GM12878 (cell line): ENCODE measurements around the gene YTHDF1. TPM values are rescaled to one million over a fixed set of nuclear protein-coding genes. Genes with fewer than 3 reads are reported as not detected.

ENCODE experiments used
- ASH2L ChIP-seq: fragments of 300-600, 200-600 bp; sonication (generic); IDR thresholded peaks from 2 replicates; pipeline ENCODE4 v1.6.1; 2017; ENCODE audit warnings: low read depth, mild to moderate bottlenecking, borderline replicate concordance
- CBX3 ChIP-seq: fragments of 200-600 bp; sonication (generic); IDR thresholded peaks from 2 replicates; pipeline ENCODE4 v1.6.1; 2016; ENCODE audit warnings: low read depth, borderline replicate concordance
- CHD1 ChIP-seq: IDR thresholded peaks from 2 replicates; pipeline ENCODE4 v1.6.1; 2012; ENCODE audit warnings: low read depth, low read length, improper control_type of control experiment
- EZH2 ChIP-seq: IDR thresholded peaks from 2 replicates; pipeline ENCODE4 v1.6.1; 2012; ENCODE audit warnings: low read depth, mild to moderate bottlenecking, control low read depth, inconsistent platforms, low read length, borderline replicate concordance; ENCODE audit not compliant: control insufficient read depth
- HDAC6 ChIP-seq: fragments of 200-600 bp; sonication (generic); IDR thresholded peaks from one replicate; pipeline ENCODE4 v1.8.0; 2017; ENCODE audit warnings: antibody characterized with exemption; ENCODE audit not compliant: unreplicated experiment
- KDM1A ChIP-seq: fragments of 200-600 bp; sonication (generic); IDR thresholded peaks from 2 replicates; pipeline ENCODE4 v1.6.1; 2016; ENCODE audit warnings: borderline replicate concordance
- KLF5 ChIP-seq: fragments of 450-650 bp; IDR thresholded peaks from 2 replicates; pipeline ENCODE4 v1.6.1; 2014; ENCODE audit warnings: mild to moderate bottlenecking; ENCODE audit not compliant: partially characterized antibody
- LARP7 ChIP-seq: fragments of 450-650 bp; IDR thresholded peaks from 2 replicates; pipeline ENCODE4 v1.6.1; 2017; ENCODE audit warnings: mild to moderate bottlenecking
- MEF2A ChIP-seq: IDR thresholded peaks from 2 replicates; pipeline ENCODE4 v1.6.1; 2011; ENCODE audit warnings: low read depth, mild to moderate bottlenecking, low read length, moderate library complexity; ENCODE audit not compliant: insufficient read depth
- MXI1 ChIP-seq: fragments of 150-350 bp; IDR thresholded peaks from 2 replicates; pipeline ENCODE4 v1.6.1; 2011; ENCODE audit warnings: low read depth, mild to moderate bottlenecking, inconsistent platforms, low read length, improper control_type of control experiment
- MYC ChIP-seq: IDR thresholded peaks from 2 replicates; pipeline ENCODE4 v1.6.1; 2011; ENCODE audit warnings: mild to moderate bottlenecking, low read length, moderate library complexity, inconsistent platforms; ENCODE audit not compliant: insufficient read depth, insufficient replicate concordance, insufficient read length, severe bottlenecking
- NFXL1 ChIP-seq: fragments of 450-650 bp; IDR thresholded peaks from 2 replicates; pipeline ENCODE4 v1.6.1; 2017; ENCODE audit warnings: antibody characterized with exemption, mild to moderate bottlenecking, borderline replicate concordance
- NR2F1 ChIP-seq: fragments of 450-650 bp; conservative IDR thresholded peaks from 2 replicates; pipeline ENCODE4 v1.6.1; 2017; ENCODE audit warnings: mild to moderate bottlenecking
- POLR2AphosphoS5 ChIP-seq: IDR thresholded peaks from 2 replicates; pipeline ENCODE4 v1.6.1; 2011; ENCODE audit warnings: mild to moderate bottlenecking, low read length, inconsistent platforms
- SMAD5 ChIP-seq: IDR thresholded peaks from 2 replicates; pipeline ENCODE4 v1.6.1; 2016; ENCODE audit warnings: antibody characterized with exemption, low read depth
- SREBF1 ChIP-seq: IDR thresholded peaks from 2 replicates; pipeline ENCODE4 v1.6.1; 2012; ENCODE audit warnings: mild to moderate bottlenecking, low read length
- TAF1 ChIP-seq: IDR thresholded peaks from 2 replicates; pipeline ENCODE4 v1.6.1; 2011; ENCODE audit warnings: mild to moderate bottlenecking, low read depth, low read length, borderline replicate concordance
- TCF3 ChIP-seq: IDR thresholded peaks from 2 replicates; pipeline ENCODE4 v1.6.1; 2012; ENCODE audit warnings: low read depth, mild to moderate bottlenecking, low read length, borderline replicate concordance; ENCODE audit not compliant: insufficient read depth
- ZBED1 ChIP-seq: IDR thresholded peaks from 2 replicates; pipeline ENCODE4 v1.6.1; 2016; ENCODE audit warnings: borderline replicate concordance
- ZBTB40 ChIP-seq: fragments of 450-650 bp; IDR thresholded peaks from 2 replicates; pipeline ENCODE4 v1.6.1; 2016; ENCODE audit warnings: mild to moderate bottlenecking, moderate library complexity, borderline replicate concordance
- ZNF24 ChIP-seq: fragments of 450-650 bp; IDR thresholded peaks from 2 replicates; pipeline ENCODE4 v1.6.1; 2017; ENCODE audit warnings: antibody characterized with exemption, mild to moderate bottlenecking
- polyA plus RNA-seq, 11 experiments: library from polyadenylated mRNA; depleted of rRNA in 4 of 11; unstranded in 6 of 11; stranded (reverse) in 5 of 11; fragments of >200 nt; fragmentation: Nextera tagmentation in 4 of 11; fragmentation: Illumina TruSeq in 1 of 11; extraction: Ambion mirVana in 4 of 11; extraction: Trizol in 1 of 11; gene quantifications; 1 replicate in 1 of 11; 2 replicates in 10 of 11; pipeline versions ENCODE4 v1.2.1 to v1.2.3, GENCODE V29; 2011 to 2016; ENCODE audit warnings: inconsistent platforms in 2 of 11, missing spikeins in 2 of 11, low read depth in 1 of 11
- total RNA-seq, 4 experiments: library from RNA; depleted of rRNA in 3 of 4; stranded (reverse); fragments of >200 nt in 3 of 4; fragmentation: Illumina TruSeq in 1 of 4; extraction: Trizol in 1 of 4; gene quantifications; 2 replicates each; pipeline versions ENCODE4 v1.2.1 to v1.2.3, GENCODE V29; 2013 to 2021
- TF ChIP-seq, protein P1 (sequence below): IDR thresholded peaks from 2 replicates; pipeline ENCODE4 v1.6.1; 2011; ENCODE audit warnings: borderline replicate concordance, low read depth, mild to moderate bottlenecking, moderate library complexity, mixed read lengths, low read length; ENCODE audit not compliant: insufficient read depth; ENCODE audit errors: extremely low read length
- TF ChIP-seq, protein P2 (sequence below): fragments of 450-650 bp; IDR thresholded peaks from 2 replicates; pipeline ENCODE4 v1.6.1; 2018; ENCODE audit warnings: borderline replicate concordance, mild to moderate bottlenecking; ENCODE audit not compliant: partially characterized antibody

The YTHDF1 gene
- total and polyA plus RNA-seq, 10 of the 15 experiments (the other 5 are each of a cell fraction or from before 2014, with no cell fraction given) = 4.6 to 37.8 (median 20.5) TPM

- TF ChIP-seq CBX3 (no peak), KDM1A (no peak), EZH2 (no peak), NFXL1 (no peak), POLR2AphosphoS5 (0 out of 2 replicates have a peak, but pooled peaks have one; percentile 22), ZBTB40 (peak; percentile 35; the same call in 1 of the 2 replicates), TCF3 (no peak), TAF1 (no peak), CHD1 (no peak), ASH2L (no peak), MXI1 (peak; percentile 18; the same call in 1 of the 2 replicates), ZBED1 (no peak), MEF2A (no peak), ZNF24 (no peak), MYC (no peak), NR2F1 (0 out of 2 replicates have a peak, but pooled peaks have one; percentile 26), SMAD5 (no peak), LARP7 (no peak), SREBF1 (no peak), KLF5 (no peak), HDAC6 (no peak)
- TF ChIP-seq, protein P1, sequence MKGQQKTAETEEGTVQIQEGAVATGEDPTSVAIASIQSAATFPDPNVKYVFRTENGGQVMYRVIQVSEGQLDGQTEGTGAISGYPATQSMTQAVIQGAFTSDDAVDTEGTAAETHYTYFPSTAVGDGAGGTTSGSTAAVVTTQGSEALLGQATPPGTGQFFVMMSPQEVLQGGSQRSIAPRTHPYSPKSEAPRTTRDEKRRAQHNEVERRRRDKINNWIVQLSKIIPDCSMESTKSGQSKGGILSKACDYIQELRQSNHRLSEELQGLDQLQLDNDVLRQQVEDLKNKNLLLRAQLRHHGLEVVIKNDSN = peak; percentile 17
- TF ChIP-seq, protein P2, sequence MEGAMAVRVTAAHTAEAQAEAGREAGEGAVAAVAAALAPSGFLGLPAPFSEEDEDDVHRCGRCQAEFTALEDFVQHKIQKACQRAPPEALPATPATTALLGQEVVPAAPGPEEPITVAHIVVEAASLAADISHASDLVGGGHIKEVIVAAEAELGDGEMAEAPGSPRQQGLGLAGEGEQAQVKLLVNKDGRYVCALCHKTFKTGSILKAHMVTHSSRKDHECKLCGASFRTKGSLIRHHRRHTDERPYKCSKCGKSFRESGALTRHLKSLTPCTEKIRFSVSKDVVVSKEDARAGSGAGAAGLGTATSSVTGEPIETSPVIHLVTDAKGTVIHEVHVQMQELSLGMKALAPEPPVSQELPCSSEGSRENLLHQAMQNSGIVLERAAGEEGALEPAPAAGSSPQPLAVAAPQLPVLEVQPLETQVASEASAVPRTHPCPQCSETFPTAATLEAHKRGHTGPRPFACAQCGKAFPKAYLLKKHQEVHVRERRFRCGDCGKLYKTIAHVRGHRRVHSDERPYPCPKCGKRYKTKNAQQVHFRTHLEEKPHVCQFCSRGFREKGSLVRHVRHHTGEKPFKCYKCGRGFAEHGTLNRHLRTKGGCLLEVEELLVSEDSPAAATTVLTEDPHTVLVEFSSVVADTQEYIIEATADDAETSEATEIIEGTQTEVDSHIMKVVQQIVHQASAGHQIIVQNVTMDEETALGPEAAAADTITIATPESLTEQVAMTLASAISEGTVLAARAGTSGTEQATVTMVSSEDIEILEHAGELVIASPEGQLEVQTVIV = no peak
Observed at GRCh38 chr20:63215101-63216040, 560 bp downstream of the YTHDF1 start (continued).
